SU-DHL-6 (cell line): ENCODE data around the gene DNAJC24.

Source experiments
- EZH2phosphoT487 ChIP-seq: fragments of 200-600 bp; sonication (generic), shearing (Covaris generic); conservative IDR thresholded peaks from 2 replicates; pipeline ENCODE4 v1.6.1; 2018; ENCODE audit warnings: mild to moderate bottlenecking, antibody characterized with exemption, low read length, moderate library complexity, mixed read lengths
- TF ChIP-seq, protein P1 (sequence below): fragments of 200-600 bp; sonication (generic); IDR thresholded peaks from one replicate; pipeline ENCODE4 v1.5.1; 2017; ENCODE audit warnings: antibody characterized with exemption, mild to moderate bottlenecking, low read length, moderate library complexity; ENCODE audit not compliant: insufficient read depth, poor library complexity, severe bottlenecking

DNA sequence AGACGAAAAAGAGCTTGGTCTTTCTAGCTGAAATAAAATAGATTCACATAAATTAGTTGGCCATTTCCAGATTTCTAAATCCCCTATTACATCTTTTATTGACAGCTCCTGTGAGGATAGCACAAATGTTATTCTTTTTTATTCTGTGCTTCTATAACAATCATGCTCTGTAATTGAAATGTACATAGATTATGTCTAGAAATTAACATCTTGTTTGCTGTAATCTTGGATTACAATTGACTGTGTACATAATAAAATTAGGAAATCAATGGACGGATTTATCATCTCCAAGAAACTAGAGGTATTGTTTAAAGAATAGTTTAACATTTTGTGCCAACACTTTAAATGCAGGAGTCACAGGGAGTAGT lies 108.5 kb downstream of the DNAJC24 start:
- TF ChIP-seq, protein P1, sequence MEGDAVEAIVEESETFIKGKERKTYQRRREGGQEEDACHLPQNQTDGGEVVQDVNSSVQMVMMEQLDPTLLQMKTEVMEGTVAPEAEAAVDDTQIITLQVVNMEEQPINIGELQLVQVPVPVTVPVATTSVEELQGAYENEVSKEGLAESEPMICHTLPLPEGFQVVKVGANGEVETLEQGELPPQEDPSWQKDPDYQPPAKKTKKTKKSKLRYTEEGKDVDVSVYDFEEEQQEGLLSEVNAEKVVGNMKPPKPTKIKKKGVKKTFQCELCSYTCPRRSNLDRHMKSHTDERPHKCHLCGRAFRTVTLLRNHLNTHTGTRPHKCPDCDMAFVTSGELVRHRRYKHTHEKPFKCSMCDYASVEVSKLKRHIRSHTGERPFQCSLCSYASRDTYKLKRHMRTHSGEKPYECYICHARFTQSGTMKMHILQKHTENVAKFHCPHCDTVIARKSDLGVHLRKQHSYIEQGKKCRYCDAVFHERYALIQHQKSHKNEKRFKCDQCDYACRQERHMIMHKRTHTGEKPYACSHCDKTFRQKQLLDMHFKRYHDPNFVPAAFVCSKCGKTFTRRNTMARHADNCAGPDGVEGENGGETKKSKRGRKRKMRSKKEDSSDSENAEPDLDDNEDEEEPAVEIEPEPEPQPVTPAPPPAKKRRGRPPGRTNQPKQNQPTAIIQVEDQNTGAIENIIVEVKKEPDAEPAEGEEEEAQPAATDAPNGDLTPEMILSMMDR, result no peak
- no peak for TF ChIP-seq EZH2phosphoT487
